Esophagus squamous epithelium (tissue), 5 donors: Measurements from ENCODE around the gene SPTBN5. TPM values are rescaled to one million over a fixed set of nuclear protein-coding genes. Genes with fewer than 3 reads are reported as not detected.
A peak's percentile ranks its signal among the peaks of the same experiment; 100 is the strongest.

Source experiments
- DNase-seq: peaks from one replicate; lab custom pipeline; 2025; lab: John Stamatoyannopoulos, UW
- H3K27ac ChIP-seq, 4 donors: fragments of 200-600 bp; sonication (generic); one replicate each; pipeline ENCODE4 v1.5.1; 2016 to 2019; ENCODE audit warnings: mild to moderate bottlenecking in 1 of 4
- H3K27me3 ChIP-seq, 4 donors: fragments of 200-600 bp; sonication (generic); 1 replicate in 3 of 4; 2 replicates in 1 of 4; pipeline versions ENCODE4 v1.5.1 to v1.6.0; 2017 to 2021; ENCODE audit warnings: antibody characterized with exemption in 1 of 4
- H3K36me3 ChIP-seq, 3 donors: fragments of 200-600 bp; sonication (generic); one replicate each; pipeline ENCODE4 v1.5.1; 2016 to 2019
- H3K4me1 ChIP-seq, 3 donors: fragments of 200-600 bp; sonication (generic); one replicate each; pipeline ENCODE4 v1.5.1; 2017 to 2019
- H3K4me3 ChIP-seq, 4 donors: fragments of 200-600 bp; sonication (generic); 1 replicate in 3 of 4; 2 replicates in 1 of 4; pipeline ENCODE4 v1.5.1; 2016 to 2019; ENCODE audit warnings: mild to moderate bottlenecking in 2 of 4, moderate library complexity in 1 of 4
- H3K9me3 ChIP-seq, 3 donors: fragments of 200-600 bp; sonication (generic); one replicate each; pipeline ENCODE4 v1.5.1; 2016 to 2019
- POLR2A ChIP-seq, 4 donors: fragments of 450-650 bp; IDR thresholded peaks; one replicate each; pipeline ENCODE4 v1.6.1; 2017; ENCODE audit warnings: antibody characterized with exemption in 4 of 4, mild to moderate bottlenecking in 4 of 4, moderate library complexity in 3 of 4
- WGBS, 2 donors: methylation state at CpG; one replicate each; pipeline ENCODE4 v1.1.5; 2018; 5-methylcytosine and 5-hydroxymethylcytosine counted together
- intact Hi-C: fragments of 100-400 bp; cut with DNase I; formaldehyde crosslinking; loops from one replicate; pipeline ENCODE4 v1.15.0; 2022
- total RNA-seq, 4 donors: library from RNA; depleted of rRNA; stranded (reverse); fragments of >200 nt; gene quantifications; one replicate each; pipeline ENCODE4 v1.1.0, GENCODE V29; 2016
- TF ChIP-seq, protein P1 (sequence below), 6 experiments: fragments of 450-650 bp in 4 of 6; fragments of 200-600 bp in 2 of 6; sonication (generic) in 2 of 6; IDR thresholded peaks; one replicate each; pipeline ENCODE4 v1.5.1; 2016 to 2019; ENCODE audit warnings: antibody characterized with exemption in 6 of 6, mild to moderate bottlenecking in 4 of 6, moderate library complexity in 4 of 6
- donor health status: DM: yes; HTN: yes; CAD: no.

The SPTBN5 gene
- total RNA-seq, 4 donors from 2014 or later: 1.9 to 4.4 (median 3.4) TPM

DNA sequence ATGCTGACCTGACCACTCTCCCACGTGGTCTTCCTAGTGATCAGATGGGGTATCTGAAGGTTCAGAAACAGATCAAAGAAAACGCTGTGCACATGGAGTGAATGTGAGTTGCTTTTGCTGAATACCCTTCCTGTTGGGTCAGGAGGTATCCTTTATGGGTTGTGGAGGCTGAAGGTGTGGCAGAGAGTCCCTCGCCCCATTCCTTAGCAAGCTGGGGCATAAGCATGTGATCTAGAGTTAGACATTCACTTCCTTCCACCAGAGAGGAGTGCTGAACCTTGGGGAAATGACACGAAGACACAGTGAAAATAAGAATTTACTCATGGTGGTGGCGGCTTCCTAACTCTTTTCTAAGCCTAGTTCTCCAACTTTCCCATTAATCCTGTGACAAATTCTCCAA lies 27.8 kb upstream of the SPTBN5 start:
- 64 to 79% methylated on average over 5 of the region's 5 CpGs for WGBS, 2 donors
- Histone ChIP-seq H3K9me3 (no peaks in the 10 kb centered on the region), H3K27ac (peak overlapping the region; percentile 6 to 55 (median 38)), H3K4me1 (peaks cover 11 to 86% (median 14%) of the 10 kb centered on the region in 3 donors), H3K27me3 (no peaks in the 10 kb centered on the region), H3K4me3 (no peak overlapping the region), H3K36me3 (peaks cover 0 to 41% (median 4%) of the 10 kb centered on the region in 3 donors)
- TF ChIP-seq, protein P1, sequence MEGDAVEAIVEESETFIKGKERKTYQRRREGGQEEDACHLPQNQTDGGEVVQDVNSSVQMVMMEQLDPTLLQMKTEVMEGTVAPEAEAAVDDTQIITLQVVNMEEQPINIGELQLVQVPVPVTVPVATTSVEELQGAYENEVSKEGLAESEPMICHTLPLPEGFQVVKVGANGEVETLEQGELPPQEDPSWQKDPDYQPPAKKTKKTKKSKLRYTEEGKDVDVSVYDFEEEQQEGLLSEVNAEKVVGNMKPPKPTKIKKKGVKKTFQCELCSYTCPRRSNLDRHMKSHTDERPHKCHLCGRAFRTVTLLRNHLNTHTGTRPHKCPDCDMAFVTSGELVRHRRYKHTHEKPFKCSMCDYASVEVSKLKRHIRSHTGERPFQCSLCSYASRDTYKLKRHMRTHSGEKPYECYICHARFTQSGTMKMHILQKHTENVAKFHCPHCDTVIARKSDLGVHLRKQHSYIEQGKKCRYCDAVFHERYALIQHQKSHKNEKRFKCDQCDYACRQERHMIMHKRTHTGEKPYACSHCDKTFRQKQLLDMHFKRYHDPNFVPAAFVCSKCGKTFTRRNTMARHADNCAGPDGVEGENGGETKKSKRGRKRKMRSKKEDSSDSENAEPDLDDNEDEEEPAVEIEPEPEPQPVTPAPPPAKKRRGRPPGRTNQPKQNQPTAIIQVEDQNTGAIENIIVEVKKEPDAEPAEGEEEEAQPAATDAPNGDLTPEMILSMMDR (IDR thresholded peaks at IDR 0.05): no peak
- no peak for TF ChIP-seq POLR2A (IDR thresholded peaks at IDR 0.05)
- no peak for DNase-seq
- intact Hi-C loops: no loop called here

DNA sequence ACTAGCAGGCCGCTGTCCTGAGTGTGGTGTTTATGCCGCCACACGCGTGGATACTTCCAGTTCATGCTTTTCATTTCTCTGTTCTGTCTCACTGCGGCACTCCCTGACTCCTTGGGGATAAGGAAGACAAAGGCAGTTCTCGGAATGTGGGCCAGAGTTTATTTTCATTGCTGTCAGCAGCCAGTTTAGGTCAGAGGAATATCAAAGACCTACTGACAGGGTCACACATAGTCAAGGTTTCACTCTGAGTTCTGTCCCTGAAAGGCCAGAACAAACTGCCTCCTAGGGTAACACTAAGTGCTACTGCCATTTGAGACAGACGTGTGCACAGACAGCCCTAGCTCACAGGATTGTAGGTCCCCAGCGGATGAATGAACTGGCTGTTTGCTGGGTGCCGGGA lies 27.3 kb upstream of the SPTBN5 start:
- DNase-seq: no peak
- H3K27ac ChIP-seq: peak overlapping the region; percentile 6 to 55 (median 38)

DNA sequence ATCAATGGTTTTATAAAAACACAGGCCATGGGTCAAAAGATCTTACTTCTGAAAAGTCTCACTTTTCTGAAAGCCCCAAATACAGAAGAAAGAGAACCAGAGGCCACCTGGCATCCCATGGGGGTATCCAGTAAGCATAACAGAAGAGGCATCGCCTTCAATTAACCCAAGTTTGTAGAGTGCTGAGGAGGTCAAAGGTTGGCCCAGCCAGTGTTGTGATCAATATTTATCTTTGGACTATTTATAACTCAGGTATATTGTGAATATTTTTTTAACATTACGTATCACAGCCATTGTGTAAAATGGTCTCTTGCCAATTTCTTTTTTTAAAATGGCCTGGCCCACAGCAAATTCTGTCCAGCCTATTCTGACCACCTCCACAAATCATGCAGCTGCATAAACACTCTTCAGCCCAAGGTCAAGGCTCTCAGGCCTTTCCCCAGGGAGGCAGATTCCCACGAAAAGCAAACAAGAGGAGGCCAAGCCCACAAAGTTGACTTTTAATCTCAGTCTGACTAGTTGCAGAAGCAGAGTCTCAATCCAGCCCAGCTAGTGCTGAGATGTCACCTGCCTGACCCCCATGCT lies 26.2 kb upstream of the SPTBN5 start:
- Histone ChIP-seq H3K9me3 (no peaks in the 10 kb centered on the region), H3K36me3 (peaks cover 0 to 48% (median 4%) of the 10 kb centered on the region in 3 donors), H3K4me3 (no peak overlapping the region), H3K27ac (peak overlapping the region in 2 of 4 donors; percentile 14 to 20), H3K4me1 (peaks cover 9 to 84% (median 11%) of the 10 kb centered on the region in 3 donors), H3K27me3 (no peaks in the 10 kb centered on the region)
- intact Hi-C loops: no loop called here
- TF ChIP-seq, protein P1 (IDR thresholded peaks at IDR 0.05): no peak
- no peak for TF ChIP-seq POLR2A (IDR thresholded peaks at IDR 0.05)
- no peak for DNase-seq
- 62 to 78% methylated on average over 3 of the region's 3 CpGs for WGBS, 2 donors

More for the DNA sequence above, 27.3 kb upstream of the SPTBN5 start:
- TF ChIP-seq POLR2A (IDR thresholded peaks at IDR 0.05): no peak
- 60 to 92% methylated on average over 7 to 9 of the region's 9 CpGs for WGBS, 2 donors
- H3K36me3 ChIP-seq: peaks cover 0 to 46% (median 4%) of the 10 kb centered on the region in 3 donors
- no peaks in the 10 kb centered on the region for H3K27me3 ChIP-seq
- H3K9me3 ChIP-seq: no peaks in the 10 kb centered on the region
- peaks cover 9 to 85% (median 11%) of the 10 kb centered on the region in 3 donors for H3K4me1 ChIP-seq
- intact Hi-C loops: no loop called here
- H3K4me3 ChIP-seq: no peak overlapping the region

DNA sequence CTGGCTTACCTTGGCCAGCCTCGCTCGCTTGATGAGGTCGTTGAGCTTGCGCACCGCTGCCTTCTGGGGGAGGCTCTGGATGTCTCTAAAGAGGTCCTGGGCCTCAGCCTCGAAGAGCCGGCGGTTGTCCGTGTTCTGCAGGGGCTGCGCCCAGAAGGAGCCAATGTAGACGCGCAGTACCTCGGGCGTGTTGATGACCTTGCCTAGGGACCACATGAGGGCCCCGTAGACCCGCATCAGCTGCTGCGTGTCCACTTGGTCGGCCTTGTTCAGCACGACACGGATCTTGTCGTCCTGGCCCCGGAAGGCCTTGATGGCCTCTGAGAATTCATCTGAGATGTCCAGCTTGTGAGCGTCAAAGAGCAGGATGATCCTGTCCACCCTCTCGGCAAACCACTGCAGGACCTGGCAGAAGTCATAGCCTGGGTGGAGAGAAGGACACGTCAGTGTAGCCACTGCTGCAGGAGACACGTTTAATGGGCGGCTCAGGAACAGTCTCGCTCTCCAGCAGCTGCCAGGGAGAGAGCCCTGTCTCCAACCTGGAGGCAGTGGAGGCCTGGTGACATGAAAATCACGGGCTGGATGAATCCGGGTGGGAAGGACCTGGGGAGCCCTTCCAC lies 25.5 kb upstream of the SPTBN5 start:
- peaks cover 0 to 43% (median 4%) of the 10 kb centered on the region in 3 donors for H3K36me3 ChIP-seq
- TF ChIP-seq, protein P1 (IDR thresholded peaks at IDR 0.05): no peak
- TF ChIP-seq POLR2A (IDR thresholded peaks at IDR 0.05): no peak
- 82 to 85% methylated on average over 5 to 16 of the region's 30 CpGs for WGBS, 2 donors
- no peak overlapping the region for H3K4me3 ChIP-seq
- no peaks in the 10 kb centered on the region for H3K27me3 ChIP-seq
- intact Hi-C loops: no loop called here
- H3K27ac ChIP-seq: peak overlapping the region; percentile 10 to 20 (median 16)
- H3K9me3 ChIP-seq: no peaks in the 10 kb centered on the region
- peaks cover 9 to 78% (median 11%) of the 10 kb centered on the region in 3 donors for H3K4me1 ChIP-seq
- DNase-seq: no peak

DNA sequence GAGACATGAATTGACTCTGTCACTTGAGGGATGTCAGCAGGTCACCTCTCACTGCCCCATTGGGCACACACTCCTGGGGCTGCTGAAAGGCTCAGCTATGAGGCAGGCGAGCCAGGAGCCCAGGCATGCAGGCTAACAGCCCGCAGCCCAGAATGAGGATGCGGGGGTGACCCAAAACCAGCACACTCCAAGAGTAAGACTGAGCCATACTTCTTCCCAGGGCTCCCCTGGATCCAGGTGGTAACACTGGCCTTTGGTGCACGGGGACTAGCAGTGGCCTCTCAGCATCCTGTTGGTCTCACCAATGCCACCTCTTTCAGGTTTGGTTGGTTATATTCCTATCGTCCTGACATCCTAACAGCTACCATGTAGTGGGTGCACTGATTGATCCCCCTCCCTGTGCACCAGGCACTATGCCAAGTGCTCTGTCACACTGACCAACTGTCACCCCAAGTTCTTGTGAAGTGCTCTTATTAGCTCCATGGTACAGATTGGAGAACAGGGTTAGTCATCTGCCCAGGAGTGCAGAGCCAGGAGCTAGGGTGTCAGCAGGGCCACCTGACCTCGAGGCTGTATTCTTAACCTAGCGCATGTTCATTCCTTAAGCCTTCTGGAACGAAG lies 24.8 kb upstream of the SPTBN5 start:
- intact Hi-C loops: no loop called here
- Histone ChIP-seq H3K9me3 (no peaks in the 10 kb centered on the region), H3K36me3 (peaks cover 0 to 41% (median 4%) of the 10 kb centered on the region in 3 donors), H3K4me1 (peaks cover 9 to 73% (median 11%) of the 10 kb centered on the region in 3 donors), H3K27ac (peak overlapping the region; percentile 10 to 76 (median 40)), H3K4me3 (no peak overlapping the region), H3K27me3 (no peaks in the 10 kb centered on the region)
- TF ChIP-seq, protein P1 (IDR thresholded peaks at IDR 0.05): no peak
- no peak for TF ChIP-seq POLR2A (IDR thresholded peaks at IDR 0.05)
- no peak for DNase-seq
- 80 to 90% methylated on average over 1 to 6 of the region's 8 CpGs for WGBS, 2 donors
